ENCODE data around the gene PEBP1. TPM values are rescaled to one million over a fixed set of nuclear protein-coding genes. Genes with fewer than 3 reads are reported as not detected.
"Not testable (repeated sequence)": the region's sequence is repeated elsewhere in the genome, so short reads cannot be mapped to it uniquely, and the experiment has no call there.

The PEBP1 gene
- total and polyA plus RNA-seq, 8 donors: 105 to 303 (median 205) TPM

DNA sequence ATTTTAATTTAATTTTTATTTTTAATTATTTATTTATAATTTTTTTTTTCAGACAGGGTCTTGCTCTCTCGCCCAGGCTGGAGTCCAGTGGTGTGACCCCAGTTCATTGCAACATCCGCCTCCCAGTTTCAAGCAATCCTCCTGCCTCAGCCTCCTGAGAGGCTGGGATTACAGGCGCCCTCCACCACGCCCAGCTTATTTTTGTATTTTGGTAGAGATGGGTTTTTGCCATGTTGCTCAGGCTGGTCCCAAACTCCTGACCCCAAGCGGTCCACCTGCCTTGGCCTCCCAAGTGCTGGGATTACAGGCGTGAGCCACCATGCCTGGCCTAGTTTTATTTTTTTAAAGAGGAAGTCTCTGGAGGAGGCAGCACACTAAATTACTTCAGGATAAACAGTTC is 13.7 kb upstream of the PEBP1 start:
- H3K27me3 ChIP-seq: no peaks in the 10 kb centered on the region
- TF ChIP-seq EP300 (IDR thresholded peaks at IDR 0.05) (no peak), POLR2AphosphoS5 (IDR thresholded peaks at IDR 0.05) (no peak), POLR2A (IDR thresholded peaks at IDR 0.05) (no peak)
- TF ChIP-seq, protein P1, sequence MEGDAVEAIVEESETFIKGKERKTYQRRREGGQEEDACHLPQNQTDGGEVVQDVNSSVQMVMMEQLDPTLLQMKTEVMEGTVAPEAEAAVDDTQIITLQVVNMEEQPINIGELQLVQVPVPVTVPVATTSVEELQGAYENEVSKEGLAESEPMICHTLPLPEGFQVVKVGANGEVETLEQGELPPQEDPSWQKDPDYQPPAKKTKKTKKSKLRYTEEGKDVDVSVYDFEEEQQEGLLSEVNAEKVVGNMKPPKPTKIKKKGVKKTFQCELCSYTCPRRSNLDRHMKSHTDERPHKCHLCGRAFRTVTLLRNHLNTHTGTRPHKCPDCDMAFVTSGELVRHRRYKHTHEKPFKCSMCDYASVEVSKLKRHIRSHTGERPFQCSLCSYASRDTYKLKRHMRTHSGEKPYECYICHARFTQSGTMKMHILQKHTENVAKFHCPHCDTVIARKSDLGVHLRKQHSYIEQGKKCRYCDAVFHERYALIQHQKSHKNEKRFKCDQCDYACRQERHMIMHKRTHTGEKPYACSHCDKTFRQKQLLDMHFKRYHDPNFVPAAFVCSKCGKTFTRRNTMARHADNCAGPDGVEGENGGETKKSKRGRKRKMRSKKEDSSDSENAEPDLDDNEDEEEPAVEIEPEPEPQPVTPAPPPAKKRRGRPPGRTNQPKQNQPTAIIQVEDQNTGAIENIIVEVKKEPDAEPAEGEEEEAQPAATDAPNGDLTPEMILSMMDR (IDR thresholded peaks at IDR 0.05): no peak
- no peaks in the 10 kb centered on the region for H3K9me3 ChIP-seq
- H3K4me3 ChIP-seq: no peak overlapping the region
- no peak for DNase-seq
- H3K4me1 ChIP-seq: peaks cover 6 to 41% (median 18%) of the 10 kb centered on the region in 4 donors
- H3K27ac ChIP-seq: no peak overlapping the region
- peaks cover 0 to 5% (median 0%) of the 10 kb centered on the region in 4 donors for H3K36me3 ChIP-seq
- intact Hi-C loops (cut with DNase I; ENCODE audit: low total_unique reads): no loop called here
- WGBS, 5 donors: 87 to 99% (median 98%) methylated on average over 6 of the region's 6 CpGs

DNA sequence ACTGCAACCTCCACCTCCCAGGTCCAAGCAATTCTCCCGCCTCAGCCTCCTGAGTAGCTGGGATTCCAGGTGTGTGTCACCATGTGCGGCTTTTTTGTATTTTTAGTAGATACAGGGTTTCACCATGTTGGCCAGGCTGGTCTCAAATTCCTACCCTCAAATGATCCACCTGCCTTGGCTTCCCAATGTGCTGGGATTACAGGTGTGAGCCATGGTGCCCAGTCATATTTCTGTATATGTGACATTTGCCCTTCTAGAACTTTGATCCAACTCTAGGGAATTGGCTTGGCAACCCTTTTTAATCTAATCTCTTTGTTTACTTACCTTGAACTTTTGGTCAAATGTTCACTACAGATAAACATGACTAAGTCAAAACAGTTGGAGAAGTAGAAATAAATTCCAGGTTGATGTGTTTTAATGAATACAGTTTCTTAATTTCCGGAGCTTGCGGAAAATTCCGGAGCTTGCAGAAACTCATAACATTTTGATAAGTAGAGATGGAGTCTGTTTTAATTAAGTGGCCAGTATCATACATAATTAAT is 11.5 kb upstream of the PEBP1 start:
- no peaks in the 10 kb centered on the region for H3K27me3 ChIP-seq
- H3K27ac ChIP-seq: peak overlapping the region in 1 of 5 donors; percentile 26
- 55 to 74% (median 68%) methylated on average over 5 of the region's 5 CpGs for WGBS, 5 donors
- no peak for TF ChIP-seq EP300 (IDR thresholded peaks at IDR 0.05)
- peak in 2 of 3 donors; percentile 13 to 33 for TF ChIP-seq POLR2AphosphoS5 (IDR thresholded peaks at IDR 0.05)
- peaks cover 0 to 5% (median 0%) of the 10 kb centered on the region in 4 donors for H3K36me3 ChIP-seq
- H3K9me3 ChIP-seq: no peaks in the 10 kb centered on the region
- no peak overlapping the region for H3K4me3 ChIP-seq
- intact Hi-C loops (cut with DNase I; ENCODE audit: low total_unique reads): no loop called here
- DNase-seq: no peak
- peaks cover 6 to 42% (median 18%) of the 10 kb centered on the region in 4 donors for H3K4me1 ChIP-seq

DNA sequence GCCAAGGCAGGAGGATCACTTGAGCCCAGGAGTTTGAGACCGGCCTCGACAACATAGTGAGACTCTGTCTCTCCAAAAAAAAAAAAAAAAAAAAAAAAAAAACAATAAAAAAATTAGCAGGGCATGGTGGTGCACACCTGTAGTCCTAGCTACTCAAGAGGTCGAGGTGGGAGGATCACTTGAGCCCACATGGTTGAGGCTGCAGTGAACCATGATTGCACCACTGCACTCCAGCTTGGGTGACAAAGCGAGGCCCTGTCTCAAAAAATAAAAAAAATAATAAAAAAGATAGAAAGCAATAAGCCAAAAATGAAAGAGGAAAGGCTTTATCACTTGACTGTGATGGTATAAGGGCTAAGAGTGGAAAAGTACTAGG is 10.2 kb upstream of the PEBP1 start:
- peak overlapping the region; percentile 61 to 84 (median 67) for H3K27ac ChIP-seq
- peaks cover under 1 to 37% (median 16%) of the 10 kb centered on the region in 4 donors for H3K4me1 ChIP-seq
- peaks cover 0 to 5% (median 0%) of the 10 kb centered on the region in 4 donors for H3K36me3 ChIP-seq
- WGBS, 5 donors: 91 to 96% (median 95%) methylated on average over 4 of the region's 4 CpGs
- intact Hi-C loops (cut with DNase I; ENCODE audit: low total_unique reads): no loop called here
- H3K27me3 ChIP-seq: no peaks in the 10 kb centered on the region
- H3K4me3 ChIP-seq: no peak overlapping the region
- no peaks in the 10 kb centered on the region for H3K9me3 ChIP-seq
- DNase-seq: no peak
- TF ChIP-seq, protein P1 (IDR thresholded peaks at IDR 0.05): no peak
- TF ChIP-seq EP300 (IDR thresholded peaks at IDR 0.05): no peak
- TF ChIP-seq POLR2AphosphoS5 (IDR thresholded peaks at IDR 0.05): no peak
- no peak for TF ChIP-seq POLR2A (IDR thresholded peaks at IDR 0.05)

DNA sequence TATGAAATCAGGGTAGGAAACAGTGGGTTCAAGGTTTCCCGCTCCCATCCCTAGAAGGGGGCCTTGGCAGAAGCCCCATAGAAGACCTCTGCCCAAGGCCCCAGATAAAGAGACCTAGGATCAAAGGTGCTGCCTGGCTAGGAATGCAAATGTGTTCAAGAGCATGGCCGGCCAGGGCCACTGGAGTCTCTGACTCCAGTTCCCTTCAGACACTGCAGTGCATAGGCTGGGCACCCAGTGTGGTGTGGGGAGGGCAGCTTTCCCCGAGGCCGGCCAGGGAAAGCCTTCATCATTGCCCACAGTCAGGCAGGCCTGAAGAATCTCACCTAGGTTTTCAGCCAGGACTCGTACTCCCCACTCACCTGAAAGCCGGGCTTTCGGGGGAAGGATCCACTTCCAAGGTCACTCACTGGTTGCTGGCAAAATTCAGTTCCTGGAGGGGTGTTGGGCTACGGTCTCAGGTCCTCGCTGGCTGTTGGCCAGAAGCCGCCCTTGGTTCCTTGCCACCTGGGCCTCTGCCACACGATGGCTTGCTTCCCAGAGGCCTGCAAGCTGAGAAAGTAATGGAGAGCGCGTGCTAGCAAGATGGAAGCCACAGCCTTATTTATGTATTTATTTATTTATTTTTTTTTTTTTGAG is 9.7 kb upstream of the PEBP1 start:
- no peaks in the 10 kb centered on the region for H3K9me3 ChIP-seq
- H3K4me3 ChIP-seq: no peak overlapping the region
- no peaks in the 10 kb centered on the region for H3K27me3 ChIP-seq
- DNase-seq: peak in 1 of 2 donors; percentile 93
- no peak for TF ChIP-seq POLR2A (IDR thresholded peaks at IDR 0.05)
- peak in 2 of 3 donors; percentile 33 to 40 for TF ChIP-seq POLR2AphosphoS5 (IDR thresholded peaks at IDR 0.05)
- peaks cover 0 to 5% (median 0%) of the 10 kb centered on the region in 4 donors for H3K36me3 ChIP-seq
- intact Hi-C loops (cut with DNase I; ENCODE audit: low total_unique reads): no loop called here
- H3K4me1 ChIP-seq: peaks cover 0 to 33% (median 14%) of the 10 kb centered on the region in 4 donors
- WGBS, 5 donors: 35 to 76% (median 54%) methylated on average over 13 of the region's 13 CpGs
- peak overlapping the region; percentile 61 to 84 (median 67) for H3K27ac ChIP-seq

DNA sequence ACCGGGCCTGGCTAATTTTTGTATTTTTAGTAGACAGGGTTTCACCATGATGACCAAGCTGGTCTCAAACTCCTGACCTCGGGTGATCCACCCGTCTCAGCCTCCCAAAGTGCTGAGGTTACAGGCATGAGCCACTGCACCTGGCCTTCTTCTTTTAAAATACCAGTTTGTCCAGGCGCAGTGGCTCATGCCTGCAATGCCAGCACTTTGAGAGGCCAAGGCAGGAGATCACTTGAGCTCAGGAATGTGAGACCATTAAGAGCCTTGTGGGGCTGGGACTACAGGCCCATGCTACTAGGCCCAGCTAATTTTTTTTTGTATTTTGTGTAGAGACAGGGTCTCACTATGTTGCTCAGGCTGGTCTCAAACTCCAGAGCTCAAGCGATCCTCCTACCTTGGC is 8.1 kb upstream of the PEBP1 start:
- DNase-seq: no peak
- peaks cover 6 to 42% (median 27%) of the 10 kb centered on the region in 4 donors for H3K4me1 ChIP-seq
- no peak overlapping the region for H3K4me3 ChIP-seq
- intact Hi-C loops (cut with DNase I; ENCODE audit: low total_unique reads): no loop called here
- TF ChIP-seq, protein P1 (IDR thresholded peaks at IDR 0.05): no peak
- no peak for TF ChIP-seq EP300 (IDR thresholded peaks at IDR 0.05)
- TF ChIP-seq POLR2A (IDR thresholded peaks at IDR 0.05): no peak
- no peak for TF ChIP-seq POLR2AphosphoS5 (IDR thresholded peaks at IDR 0.05)
- 92 to 99% (median 97%) methylated on average over 5 of the region's 5 CpGs for WGBS, 5 donors
- H3K9me3 ChIP-seq: no peaks in the 10 kb centered on the region
- no peak overlapping the region for H3K27ac ChIP-seq
- H3K27me3 ChIP-seq: no peaks in the 10 kb centered on the region
- peaks cover 0 to 5% (median 0%) of the 10 kb centered on the region in 4 donors for H3K36me3 ChIP-seq

DNA sequence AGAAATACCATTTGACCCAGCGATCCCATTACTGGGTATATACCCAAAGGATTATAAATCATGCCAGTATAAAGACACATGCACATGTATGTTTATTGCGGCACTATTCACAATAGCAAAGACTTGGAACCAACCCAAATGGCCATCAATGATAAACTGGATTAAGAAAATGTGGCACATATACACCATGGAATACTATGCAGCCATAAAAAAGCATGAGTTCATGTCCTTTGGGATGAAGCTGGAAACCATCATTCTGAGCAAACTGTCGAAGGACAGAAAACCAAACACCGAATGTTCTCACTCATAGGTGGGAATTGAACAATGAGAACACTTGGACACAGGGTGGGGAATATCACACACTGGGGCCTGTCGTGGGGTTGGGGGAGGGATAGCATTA is 6.5 kb upstream of the PEBP1 start:
- DNase-seq; H3K27ac ChIP-seq; intact Hi-C loops (cut with DNase I; ENCODE audit: low total_unique reads); H3K4me3 ChIP-seq; H3K9me3 ChIP-seq; H3K27me3 ChIP-seq; H3K36me3 ChIP-seq: not testable (repeated sequence)
- H3K4me1 ChIP-seq: peaks cover 6 to 35% (median 29%) of the 10 kb centered on the region in 4 donors
- 93 to 97% (median 95%) methylated on average over 5 of the region's 5 CpGs for WGBS, 5 donors

Measured in stomach (tissue), 9 donors.